Parathyroid adenoma (tissue), 2 donors: ENCODE data around the gene MALRD1.
A peak's percentile ranks its signal among the peaks of the same experiment; 100 is the strongest.

ENCODE experiments used
- H2AFZ ChIP-seq: fragments of 300-600 bp; sonication (generic); one replicate; pipeline ENCODE4 v1.7.0; 2017; ENCODE audit warnings: antibody characterized with exemption, mild to moderate bottlenecking
- H3K27ac ChIP-seq: fragments of 300-600 bp; sonication (generic); one replicate; pipeline ENCODE4 v1.7.0; 2017
- H3K27me3 ChIP-seq: fragments of 300-600 bp; sonication (generic); one replicate; pipeline ENCODE4 v1.7.0; 2017; ENCODE audit warnings: low read length; ENCODE audit not compliant: control insufficient read depth, insufficient read depth
- H3K36me3 ChIP-seq: fragments of 300-600 bp; sonication (generic); one replicate; pipeline ENCODE4 v1.7.0; 2017; ENCODE audit warnings: low read length; ENCODE audit not compliant: control insufficient read depth, insufficient read depth
- H3K4me1 ChIP-seq: fragments of 300-600 bp; sonication (generic); one replicate; pipeline ENCODE4 v1.7.0; 2017; ENCODE audit warnings: control low read depth
- H3K4me2 ChIP-seq: fragments of 300-600 bp; sonication (generic); one replicate; pipeline ENCODE4 v1.7.0; 2017; ENCODE audit warnings: low read length
- H3K4me3 ChIP-seq: fragments of 300-600 bp; sonication (generic); one replicate; pipeline ENCODE4 v1.7.0; 2017; ENCODE audit warnings: low read depth, low read length
- H3K79me2 ChIP-seq: fragments of 300-600 bp; sonication (generic); one replicate; pipeline ENCODE4 v1.7.0; 2017; ENCODE audit warnings: control low read depth
- H3K9ac ChIP-seq: fragments of 300-600 bp; sonication (generic); one replicate; pipeline ENCODE4 v1.7.0; 2017; ENCODE audit warnings: mild to moderate bottlenecking
- H3K9me3 ChIP-seq: fragments of 300-600 bp; sonication (generic); one replicate; pipeline ENCODE4 v1.7.0; 2017; ENCODE audit warnings: low read length; ENCODE audit not compliant: control insufficient read depth
- TF ChIP-seq, protein P1 (sequence below): fragments of 300-600 bp; sonication (generic); IDR thresholded peaks from one replicate; pipeline ENCODE4 v1.7.0; 2017; ENCODE audit warnings: antibody characterized with exemption, mild to moderate bottlenecking
- donor health status: primary hyperparathyroidism.

MALRD1 gene

DNA sequence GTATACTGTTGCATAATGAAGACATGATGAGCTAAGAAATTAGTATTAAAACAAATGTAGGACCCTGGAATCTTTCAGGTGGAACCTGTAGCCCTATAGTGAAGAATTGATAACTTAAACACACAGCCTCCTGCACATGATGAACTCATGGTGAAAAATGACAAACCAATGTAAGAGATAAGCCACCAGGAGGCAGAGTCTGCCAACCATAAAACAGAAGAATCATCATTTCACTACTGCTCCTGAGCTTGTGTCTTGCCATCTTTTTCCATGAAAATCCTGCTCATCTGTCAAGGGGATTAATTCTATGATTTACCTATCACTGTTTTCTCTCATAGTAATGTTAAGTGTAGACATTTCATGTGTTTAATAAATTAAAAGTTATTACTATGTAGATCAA, 363.9 kb downstream of the MALRD1 start:
- no peak overlapping the region for H3K27ac ChIP-seq
- H3K9me3 ChIP-seq = no peaks in the 10 kb centered on the region
- H3K4me1 ChIP-seq = no peaks in the 10 kb centered on the region
- TF ChIP-seq, protein P1, sequence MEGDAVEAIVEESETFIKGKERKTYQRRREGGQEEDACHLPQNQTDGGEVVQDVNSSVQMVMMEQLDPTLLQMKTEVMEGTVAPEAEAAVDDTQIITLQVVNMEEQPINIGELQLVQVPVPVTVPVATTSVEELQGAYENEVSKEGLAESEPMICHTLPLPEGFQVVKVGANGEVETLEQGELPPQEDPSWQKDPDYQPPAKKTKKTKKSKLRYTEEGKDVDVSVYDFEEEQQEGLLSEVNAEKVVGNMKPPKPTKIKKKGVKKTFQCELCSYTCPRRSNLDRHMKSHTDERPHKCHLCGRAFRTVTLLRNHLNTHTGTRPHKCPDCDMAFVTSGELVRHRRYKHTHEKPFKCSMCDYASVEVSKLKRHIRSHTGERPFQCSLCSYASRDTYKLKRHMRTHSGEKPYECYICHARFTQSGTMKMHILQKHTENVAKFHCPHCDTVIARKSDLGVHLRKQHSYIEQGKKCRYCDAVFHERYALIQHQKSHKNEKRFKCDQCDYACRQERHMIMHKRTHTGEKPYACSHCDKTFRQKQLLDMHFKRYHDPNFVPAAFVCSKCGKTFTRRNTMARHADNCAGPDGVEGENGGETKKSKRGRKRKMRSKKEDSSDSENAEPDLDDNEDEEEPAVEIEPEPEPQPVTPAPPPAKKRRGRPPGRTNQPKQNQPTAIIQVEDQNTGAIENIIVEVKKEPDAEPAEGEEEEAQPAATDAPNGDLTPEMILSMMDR = peak; percentile 41
- H3K4me2 ChIP-seq = no peak overlapping the region
- no peaks in the 10 kb centered on the region for H3K79me2 ChIP-seq
- no peak overlapping the region for H3K9ac ChIP-seq
- H3K36me3 ChIP-seq = no peaks in the 10 kb centered on the region
- no peaks in the 10 kb centered on the region for H3K27me3 ChIP-seq
- H3K4me3 ChIP-seq = no peak overlapping the region
- no peak overlapping the region for H2AFZ ChIP-seq

DNA sequence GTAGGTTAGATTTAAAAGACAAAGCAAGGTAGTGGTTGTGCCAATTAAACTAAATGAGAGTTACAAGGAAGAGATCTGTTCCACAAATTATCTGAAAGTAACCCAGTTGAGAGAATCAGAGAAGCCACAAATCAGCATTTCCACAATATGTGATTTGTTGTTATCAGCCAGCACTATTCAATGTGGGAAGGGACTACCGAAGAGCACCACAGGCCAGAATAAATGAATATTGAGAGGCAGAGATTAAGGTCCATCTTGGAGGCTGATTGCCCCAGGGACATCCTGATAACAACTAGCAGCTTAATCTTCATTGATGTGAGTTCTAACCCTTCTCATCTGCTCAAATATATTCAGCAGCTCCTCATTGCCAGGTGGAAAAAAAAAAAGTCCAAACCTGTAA, 367.6 kb downstream of the MALRD1 start:
- TF ChIP-seq, protein P1 = no peak
- no peak overlapping the region for H3K27ac ChIP-seq
- no peaks in the 10 kb centered on the region for H3K36me3 ChIP-seq
- H3K4me2 ChIP-seq = no peak overlapping the region
- no peaks in the 10 kb centered on the region for H3K4me1 ChIP-seq
- H3K9ac ChIP-seq = no peak overlapping the region
- no peaks in the 10 kb centered on the region for H3K79me2 ChIP-seq
- H2AFZ ChIP-seq = no peak overlapping the region
- H3K27me3 ChIP-seq = no peaks in the 10 kb centered on the region
- no peaks in the 10 kb centered on the region for H3K9me3 ChIP-seq
- H3K4me3 ChIP-seq = no peak overlapping the region

DNA sequence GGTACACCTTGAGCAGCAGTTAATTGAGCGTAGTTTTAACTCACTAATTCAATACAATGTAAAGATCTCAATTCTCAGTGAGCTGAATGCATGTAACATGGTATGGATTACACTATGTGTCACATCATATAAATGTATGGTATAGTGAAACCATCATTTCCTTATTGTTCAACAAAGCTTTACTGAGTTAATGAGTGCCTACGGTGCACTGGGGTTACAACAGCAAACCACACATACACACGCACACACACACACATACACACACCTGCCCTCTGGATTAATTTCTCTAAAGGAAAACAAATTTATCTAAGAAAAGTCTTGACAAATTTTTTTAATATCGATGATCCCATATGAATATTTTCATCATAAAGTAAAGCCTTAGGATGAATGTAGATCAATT, 369.1 kb downstream of the MALRD1 start:
- Histone ChIP-seq H3K27ac (no peak overlapping the region), H3K4me1 (no peaks in the 10 kb centered on the region), H3K79me2 (no peaks in the 10 kb centered on the region), H3K4me2 (no peak overlapping the region), H2AFZ (no peak overlapping the region), H3K36me3 (no peaks in the 10 kb centered on the region), H3K9ac (no peak overlapping the region), H3K9me3 (no peaks in the 10 kb centered on the region), H3K27me3 (no peaks in the 10 kb centered on the region), H3K4me3 (no peak overlapping the region)
- TF ChIP-seq, protein P1 = no peak

DNA sequence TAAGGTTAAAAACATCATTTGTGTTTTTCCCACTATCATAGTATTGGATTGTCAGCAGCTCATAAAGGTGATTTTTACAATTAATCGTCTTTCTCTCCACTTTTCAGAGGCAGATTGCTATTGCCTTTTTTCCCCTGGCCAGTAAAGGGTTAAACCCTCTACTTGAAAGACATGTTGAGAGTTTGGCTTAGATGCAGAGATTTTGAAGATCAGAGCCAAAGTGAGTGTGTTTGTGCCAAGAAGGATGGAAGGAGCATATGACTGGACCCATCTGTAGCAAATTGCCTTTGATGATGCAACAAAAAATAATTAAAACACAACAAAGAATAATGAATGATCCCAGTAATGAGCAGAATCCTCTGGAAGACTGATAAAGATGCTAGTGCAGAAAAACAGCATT, 373.1 kb downstream of the MALRD1 start:
- Histone ChIP-seq H3K36me3 (no peaks in the 10 kb centered on the region), H3K4me1 (no peaks in the 10 kb centered on the region), H3K27me3 (no peaks in the 10 kb centered on the region), H3K9me3 (no peaks in the 10 kb centered on the region), H3K79me2 (no peaks in the 10 kb centered on the region), H2AFZ (no peak overlapping the region), H3K27ac (no peak overlapping the region), H3K4me3 (no peak overlapping the region), H3K4me2 (no peak overlapping the region), H3K9ac (no peak overlapping the region)
- TF ChIP-seq, protein P1 = no peak

DNA sequence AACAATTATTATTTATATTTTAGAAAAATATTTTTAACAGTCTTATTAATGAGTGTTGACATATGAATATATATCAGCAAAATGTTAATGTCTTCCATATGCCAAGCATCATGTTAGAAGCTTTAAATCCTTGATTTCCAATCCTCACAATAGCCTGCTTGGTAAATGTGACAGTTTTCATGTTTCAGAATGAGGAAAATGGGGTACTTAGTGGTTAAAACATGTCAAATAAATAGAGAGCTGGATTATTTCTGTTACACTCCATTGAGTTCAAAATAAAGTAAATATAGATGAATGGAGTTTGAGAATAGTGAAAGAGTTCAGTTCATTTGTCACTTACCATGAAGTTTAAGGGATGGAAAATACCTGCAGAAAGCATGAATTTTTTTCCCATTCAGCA, 377.4 kb downstream of the MALRD1 start:
- H3K4me2 ChIP-seq = no peak overlapping the region
- no peak overlapping the region for H3K27ac ChIP-seq
- no peaks in the 10 kb centered on the region for H3K4me1 ChIP-seq
- H3K9me3 ChIP-seq = no peaks in the 10 kb centered on the region
- TF ChIP-seq, protein P1 = no peak
- H3K9ac ChIP-seq = no peak overlapping the region
- no peaks in the 10 kb centered on the region for H3K36me3 ChIP-seq
- no peaks in the 10 kb centered on the region for H3K79me2 ChIP-seq
- no peaks in the 10 kb centered on the region for H3K27me3 ChIP-seq
- no peak overlapping the region for H3K4me3 ChIP-seq
- no peak overlapping the region for H2AFZ ChIP-seq
